Measurements from ENCODE around the gene CDH13. TPM values are rescaled to one million over a fixed set of nuclear protein-coding genes. Genes with fewer than 3 reads are reported as not detected.
A peak's percentile ranks its signal among the peaks of the same experiment; 100 is the strongest.

CDH13 gene
- total RNA-seq, 1 experiment from 2014 or later = not detected

- no peak for DNase-seq (ENCODE audit: low spot score)
Observed at GRCh38 chr16:83403761-83404160, 777.0 kb downstream of the CDH13 start.

DNA sequence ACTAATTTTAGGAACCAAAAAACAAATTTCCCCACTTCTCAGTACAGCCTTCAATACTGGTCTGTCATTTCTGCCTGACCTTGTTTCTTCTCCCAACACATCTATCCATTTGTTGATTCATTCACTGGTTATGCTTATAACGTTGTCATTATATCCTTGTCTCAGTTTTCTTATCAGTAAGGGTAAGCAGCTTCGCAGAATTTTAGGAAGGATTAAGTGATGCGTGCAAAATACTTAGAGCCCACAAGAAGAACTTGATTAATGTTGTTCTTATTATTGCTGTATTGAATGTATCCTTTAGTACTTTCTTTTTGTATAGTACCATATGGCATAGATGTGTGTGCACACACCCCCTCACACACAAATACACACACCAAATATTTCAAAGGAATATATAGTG, 777.5 kb downstream of the CDH13 start:
- DNase-seq (ENCODE audit: low spot score) = no peak

DNA sequence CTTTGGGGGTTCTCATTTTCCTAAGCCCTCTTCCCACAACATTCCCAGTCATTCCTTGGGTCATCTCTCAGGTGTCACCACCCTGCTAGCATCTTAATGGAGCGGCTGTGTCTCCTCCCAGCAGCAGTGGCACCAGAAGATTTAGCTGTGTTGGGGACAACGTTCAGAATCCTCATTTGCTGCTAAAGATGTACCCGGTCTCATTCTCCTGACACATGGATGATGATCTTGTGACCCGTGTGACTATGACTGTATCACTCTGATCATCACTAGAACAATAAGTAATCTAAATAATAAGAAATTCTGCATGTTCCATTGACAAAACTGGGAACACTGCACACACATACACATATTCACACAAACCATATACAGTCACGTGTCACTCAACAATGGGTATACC, 781.2 kb downstream of the CDH13 start:
- no peak for DNase-seq (ENCODE audit: low spot score)

DNA sequence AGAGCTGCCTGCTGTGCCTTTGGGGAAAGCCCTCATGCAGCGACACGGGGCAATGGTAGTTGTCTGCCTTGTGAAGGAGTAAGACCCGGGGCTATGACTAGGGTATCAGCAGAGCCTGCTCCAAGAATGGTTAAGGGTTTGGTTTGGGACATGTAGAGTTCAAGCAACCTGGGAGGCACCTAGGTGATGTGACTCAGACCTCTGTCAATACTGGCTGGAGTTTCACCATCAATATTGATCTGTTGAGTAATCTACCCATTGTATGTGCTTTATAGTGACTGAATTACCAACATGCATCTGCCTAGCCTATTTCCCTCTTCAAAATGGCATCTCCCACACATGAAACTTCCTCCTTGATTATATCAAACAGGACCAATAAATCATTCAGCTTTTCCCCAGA, 782.6 kb downstream of the CDH13 start:
- no peak for DNase-seq (ENCODE audit: low spot score)

- DNase-seq (ENCODE audit: low spot score) = peak; percentile 23
Observed at GRCh38 chr16:83418565-83418964, 791.8 kb downstream of the CDH13 start.

GRCh38 chr16:83420206-83420760, 793.5 kb downstream of the CDH13 start:
- peak; percentile 56 for DNase-seq (ENCODE audit: low spot score)

GRCh38 chr16:83433201-83433600, 806.4 kb downstream of the CDH13 start:
- DNase-seq (ENCODE audit: low spot score) = no peak

- no peak for DNase-seq (ENCODE audit: low spot score)
Observed at GRCh38 chr16:83437036-83437435, 810.3 kb downstream of the CDH13 start.

GRCh38 chr16:83438326-83438725, 811.6 kb downstream of the CDH13 start:
- DNase-seq (ENCODE audit: low spot score) = no peak

DNA sequence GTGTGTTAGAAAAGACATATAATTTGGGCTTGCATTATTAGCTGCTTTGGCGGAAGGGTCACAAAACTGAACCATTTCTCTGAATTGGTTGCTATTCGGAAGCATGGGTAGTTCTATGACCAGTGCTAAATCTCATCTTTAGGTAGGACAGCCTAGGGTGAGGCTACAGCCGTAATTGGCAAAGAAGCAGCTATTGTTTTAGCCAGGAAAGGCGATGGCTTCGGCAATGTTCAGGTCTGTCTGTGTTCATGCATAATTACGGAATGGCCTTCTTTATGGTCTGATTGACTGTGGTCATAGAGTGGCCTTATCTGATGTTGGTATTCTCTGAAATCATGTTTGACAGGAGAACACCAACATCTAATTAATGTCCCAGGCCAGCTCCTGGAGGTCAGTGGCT, 812.6 kb downstream of the CDH13 start:
- no peak for DNase-seq (ENCODE audit: low spot score)

GRCh38 chr16:83441517-83441916, 814.7 kb downstream of the CDH13 start:
- DNase-seq (ENCODE audit: low spot score) = no peak

GRCh38 chr16:83443972-83444371, 817.2 kb downstream of the CDH13 start:
- no peak for DNase-seq (ENCODE audit: low spot score)

DNA sequence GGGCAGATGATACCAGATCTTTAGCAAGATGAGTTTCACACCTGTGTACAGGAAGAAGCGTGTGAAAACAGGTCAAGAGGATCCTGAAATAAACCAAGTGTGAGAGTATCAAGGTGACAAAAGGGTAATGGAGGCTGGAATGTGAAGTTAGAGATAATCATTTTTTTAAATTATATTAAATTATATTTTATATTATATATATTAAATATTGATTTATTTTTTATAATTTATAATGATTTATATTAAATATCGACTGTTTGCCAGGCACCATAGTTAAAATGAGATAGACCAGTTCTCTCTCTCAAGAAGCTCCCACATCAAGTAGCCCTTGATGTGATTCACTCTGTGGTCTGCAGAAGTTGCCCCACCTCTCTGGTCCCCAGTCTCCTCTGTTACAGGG, 820.8 kb downstream of the CDH13 start:
- DNase-seq (ENCODE audit: low spot score) = no peak

- no peak for DNase-seq (ENCODE audit: low spot score)
Observed at GRCh38 chr16:83449861-83450260, 823.1 kb downstream of the CDH13 start.

- no peak for DNase-seq (ENCODE audit: low spot score)
Observed at GRCh38 chr16:83453977-83454376, 827.2 kb downstream of the CDH13 start.

DNA sequence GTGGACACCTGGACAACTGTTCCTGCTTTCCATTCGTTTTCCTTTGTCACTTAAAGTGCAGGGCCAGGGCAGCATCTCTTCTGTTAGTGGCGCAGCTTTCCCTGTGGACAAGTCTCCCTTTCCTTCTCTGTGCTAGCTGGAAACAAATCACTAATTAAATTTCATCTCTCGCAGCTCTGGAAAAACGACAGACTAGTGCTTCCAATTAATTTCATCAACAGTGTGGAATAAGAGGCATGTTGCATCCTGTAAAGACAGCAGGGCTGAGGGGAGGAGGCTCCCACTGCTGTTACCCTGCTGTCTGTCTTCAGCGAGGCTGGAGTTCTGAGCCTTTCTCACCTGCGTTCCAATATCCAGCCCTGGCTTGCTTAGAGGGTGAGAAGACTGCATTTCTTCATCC, 828.9 kb downstream of the CDH13 start:
- no peak for DNase-seq (ENCODE audit: low spot score)

DNA sequence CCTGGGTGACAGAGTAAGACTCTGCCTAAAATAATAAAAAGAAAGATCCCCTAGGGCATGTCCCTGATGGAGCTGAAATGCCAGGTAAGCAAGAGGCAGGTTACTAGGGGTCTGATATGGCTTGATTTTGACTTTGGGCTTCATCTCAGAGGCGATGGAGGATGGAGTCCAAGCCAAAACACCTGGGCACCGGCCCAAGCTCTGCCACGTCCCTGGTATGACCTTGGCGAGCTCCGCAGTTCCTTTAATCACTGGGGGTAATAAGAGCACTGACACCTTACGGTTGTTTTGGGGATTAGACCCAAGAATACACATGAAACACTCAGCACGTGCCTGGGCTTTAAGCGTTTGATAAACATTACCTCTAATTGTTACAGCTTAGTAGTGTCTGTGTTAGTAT, 830.2 kb downstream of the CDH13 start:
- DNase-seq (ENCODE audit: low spot score) = no peak

DNA sequence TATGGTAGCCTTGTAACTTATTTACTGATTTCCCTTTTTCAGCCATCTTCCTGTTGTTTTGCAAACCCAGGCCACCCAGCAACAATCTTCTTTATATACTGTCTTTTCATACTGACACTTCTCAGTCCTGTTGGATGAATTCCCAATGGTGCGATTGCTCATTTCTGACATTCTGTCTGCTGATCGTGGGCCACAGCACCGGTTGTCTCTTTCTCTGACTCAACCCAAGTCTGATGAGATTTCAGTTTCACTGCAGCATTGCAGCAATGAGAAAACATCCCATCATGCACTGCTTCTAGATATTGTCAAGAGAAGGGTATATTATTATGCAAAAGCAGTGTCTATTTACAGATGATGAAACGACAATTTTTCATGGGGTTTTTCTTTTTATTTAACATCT, 831.8 kb downstream of the CDH13 start:
- no peak for DNase-seq (ENCODE audit: low spot score)

DNA sequence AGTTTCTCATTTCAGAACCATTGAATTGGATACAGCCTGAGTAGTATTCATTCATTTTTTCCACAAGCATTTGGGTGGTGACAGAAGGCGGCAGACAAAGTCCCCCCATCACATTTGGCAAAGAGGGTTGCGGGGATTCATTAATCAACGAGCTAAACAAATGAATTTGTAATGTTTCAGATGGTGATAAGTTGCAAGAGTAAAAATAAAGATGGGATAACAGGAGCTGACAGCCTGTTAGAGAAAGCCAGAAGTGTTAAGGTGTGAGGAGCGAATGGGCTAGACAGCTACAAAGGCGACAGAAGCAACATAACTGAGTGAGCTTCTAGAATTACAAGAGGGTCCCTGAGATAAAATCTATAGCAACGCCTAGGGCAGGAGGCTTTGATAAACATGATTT, 838.2 kb downstream of the CDH13 start:
- no peak for DNase-seq (ENCODE audit: low spot score)

DNA sequence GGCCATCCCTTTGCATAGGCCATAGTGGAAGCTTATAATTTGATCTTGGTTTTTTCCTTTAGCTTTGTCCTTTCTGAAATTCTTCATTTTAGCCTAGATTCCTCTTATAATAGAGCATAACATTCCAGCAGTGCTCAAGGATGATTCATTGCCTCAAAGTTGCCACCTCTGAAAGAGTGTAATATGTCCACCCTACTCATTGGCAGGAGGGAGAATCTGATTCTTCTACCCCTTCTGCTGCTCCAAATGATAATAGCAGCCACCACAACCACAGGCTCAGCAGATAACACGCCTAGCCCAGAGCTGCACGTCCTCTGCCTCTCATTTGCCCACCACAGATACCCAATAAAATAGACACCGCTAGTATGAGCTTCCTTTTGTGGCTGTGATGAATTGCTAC, 843.6 kb downstream of the CDH13 start:
- no peak for DNase-seq (ENCODE audit: low spot score)

- no peak for DNase-seq (ENCODE audit: low spot score)
Observed at GRCh38 chr16:83472776-83473501, 846.2 kb downstream of the CDH13 start.

DNA sequence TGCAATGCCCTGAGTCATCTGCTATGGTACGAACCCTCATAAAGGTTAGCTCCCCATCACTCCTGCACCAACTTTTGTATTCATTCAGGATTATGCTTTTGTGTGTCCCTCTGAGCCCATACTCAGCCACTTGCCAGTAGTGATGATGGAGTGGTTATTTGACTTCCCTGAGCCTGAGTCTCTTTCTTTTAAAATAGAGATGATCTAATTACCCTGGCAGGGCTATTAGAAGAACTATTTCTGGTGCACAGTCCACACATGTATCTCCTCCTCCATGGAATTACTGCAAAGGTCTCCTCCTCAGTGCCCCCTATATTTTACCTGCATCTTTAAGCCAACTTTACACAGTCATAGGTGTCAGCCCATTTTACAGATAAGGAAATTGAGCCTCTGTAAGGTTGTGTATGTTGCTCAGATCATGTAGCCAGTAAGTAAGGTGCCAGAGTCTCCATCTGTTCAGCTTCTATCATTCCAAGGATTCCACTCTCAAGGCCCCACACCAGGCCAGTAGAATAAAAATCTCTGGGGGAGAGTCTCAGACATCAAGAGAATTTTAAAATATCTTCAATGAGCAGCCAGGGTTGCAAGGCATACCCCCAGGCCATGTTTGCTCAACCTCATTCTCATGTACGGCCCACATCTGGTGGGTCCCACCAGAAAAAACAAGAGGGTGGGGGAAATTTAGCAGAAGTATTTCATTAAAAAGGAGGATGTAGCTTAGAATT, 847.3 kb downstream of the CDH13 start:
- DNase-seq (ENCODE audit: low spot score) = no peak

DNA sequence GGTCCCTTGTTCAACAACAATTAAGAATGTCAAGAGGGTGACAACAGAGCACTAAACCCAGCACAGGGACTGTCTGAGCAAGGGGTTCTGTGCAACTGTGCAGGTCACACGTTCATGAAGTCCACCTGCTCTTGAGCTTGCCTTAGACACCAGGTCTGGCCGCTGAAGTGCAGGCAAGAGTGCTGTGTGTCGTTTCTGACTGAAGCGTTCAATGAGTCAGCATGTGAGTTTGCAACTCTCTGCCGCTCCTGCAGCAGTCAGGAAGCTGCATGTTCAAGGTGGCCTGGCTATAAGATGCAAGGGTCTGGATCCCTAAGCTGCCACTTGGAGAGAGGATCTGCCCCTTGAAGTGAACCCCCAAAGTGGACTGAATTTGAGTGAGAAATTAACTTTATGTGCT, 848.3 kb downstream of the CDH13 start:
- DNase-seq (ENCODE audit: low spot score) = no peak

Measured in HT-29 (cell line).